H9 (cell line): ENCODE results near the gene PRMT2. TPM values are rescaled to one million over a fixed set of nuclear protein-coding genes. Genes with fewer than 3 reads are reported as not detected.

ENCODE experiments used
- DNase-seq: peaks from one replicate; pipeline ENCODE4 v3.0.0-alpha.2; 2017
- H2AFZ ChIP-seq: one replicate; pipeline ENCODE4 v1.6.1; 2013; ENCODE audit warnings: mild to moderate bottlenecking, low read length, control low read depth, moderate library complexity
- H2AK5ac ChIP-seq: 2 replicates; pipeline ENCODE4 v1.6.1; 2013; ENCODE audit warnings: low read length, control low read depth, mixed read lengths; ENCODE audit not compliant: insufficient read length
- H2BK120ac ChIP-seq: one replicate; pipeline ENCODE4 v1.6.1; 2013; ENCODE audit warnings: low read depth, mild to moderate bottlenecking, low read length, control low read depth, inconsistent platforms; ENCODE audit not compliant: poor library complexity, severe bottlenecking
- H2BK12ac ChIP-seq: 2 replicates; pipeline ENCODE4 v1.6.1; 2013; ENCODE audit warnings: low read length, control low read depth, mixed read lengths, low read depth; ENCODE audit not compliant: insufficient read length
- H2BK15ac ChIP-seq: 2 replicates; pipeline ENCODE4 v1.6.1; 2013; ENCODE audit warnings: low read depth, low read length, control low read depth
- H2BK20ac ChIP-seq: one replicate; pipeline ENCODE4 v1.6.1; 2013; ENCODE audit warnings: low read depth, mild to moderate bottlenecking, low read length, control low read depth, inconsistent platforms; ENCODE audit not compliant: poor library complexity, severe bottlenecking
- H2BK5ac ChIP-seq: 2 replicates; pipeline ENCODE4 v1.6.1; 2013; ENCODE audit warnings: low read length, control low read depth, mixed read lengths; ENCODE audit not compliant: insufficient read length
- H3K14ac ChIP-seq: 2 replicates; pipeline ENCODE4 v1.6.1; 2013; ENCODE audit warnings: low read length, control low read depth; ENCODE audit not compliant: insufficient read depth
- H3K18ac ChIP-seq: 2 replicates; pipeline ENCODE4 v1.6.1; 2013; ENCODE audit warnings: low read depth, mild to moderate bottlenecking, mixed read lengths, low read length, control low read depth; ENCODE audit not compliant: insufficient read length
- H3K23ac ChIP-seq: 2 replicates; pipeline ENCODE4 v1.6.1; 2013; ENCODE audit warnings: low read length, control low read depth, mixed read lengths, low read depth; ENCODE audit not compliant: insufficient read length
- H3K23me2 ChIP-seq: 2 replicates; pipeline ENCODE4 v1.6.1; 2013; ENCODE audit warnings: low read depth, mild to moderate bottlenecking, mixed read lengths, low read length, control low read depth; ENCODE audit not compliant: insufficient read length, poor library complexity, severe bottlenecking
- H3K27ac ChIP-seq: 2 replicates; pipeline ENCODE4 v1.5.1; 2013; ENCODE audit warnings: low read length, control low read depth, mixed read lengths, low read depth; ENCODE audit not compliant: insufficient read length
- H3K27me3 ChIP-seq: 2 replicates; pipeline ENCODE4 v1.6.1; 2013; ENCODE audit warnings: low read length, control low read depth, inconsistent platforms; ENCODE audit not compliant: insufficient read depth
- H3K4ac ChIP-seq: 2 replicates; pipeline ENCODE4 v1.6.1; 2013; ENCODE audit warnings: low read depth, mild to moderate bottlenecking, control low read depth, inconsistent platforms, low read length, moderate library complexity
- H3K4me1 ChIP-seq: 2 replicates; pipeline ENCODE4 v1.6.1; 2013; ENCODE audit warnings: low read length, control low read depth, inconsistent platforms; ENCODE audit not compliant: insufficient read depth
- H3K4me2 ChIP-seq: 2 replicates; pipeline ENCODE4 v1.6.1; 2013; ENCODE audit warnings: low read length, control low read depth, mixed read lengths; ENCODE audit not compliant: insufficient read length, insufficient read depth
- H3K56ac ChIP-seq: 2 replicates; pipeline ENCODE4 v1.6.1; 2013; ENCODE audit warnings: low read depth, mild to moderate bottlenecking, mixed read lengths, low read length, control low read depth; ENCODE audit not compliant: insufficient read length
- H3K79me1 ChIP-seq: 2 replicates; pipeline ENCODE4 v1.6.1; 2013; ENCODE audit warnings: low read depth, mild to moderate bottlenecking, moderate library complexity, low read length, control low read depth, inconsistent platforms; ENCODE audit not compliant: insufficient read depth, poor library complexity, severe bottlenecking
- H3K79me2 ChIP-seq: 2 replicates; pipeline ENCODE4 v1.6.1; 2013; ENCODE audit warnings: low read length, control low read depth, inconsistent platforms; ENCODE audit not compliant: insufficient read depth
- H3K9ac ChIP-seq: 2 replicates; pipeline ENCODE4 v1.6.1; 2013; ENCODE audit warnings: low read length, control low read depth, mixed read lengths; ENCODE audit not compliant: insufficient read length; ENCODE audit errors: extremely low read depth
- H3K9me3 ChIP-seq: one replicate; pipeline ENCODE4 v1.6.1; 2013; ENCODE audit warnings: low read depth, low read length, inconsistent platforms; ENCODE audit not compliant: control insufficient read depth
- H3T11ph ChIP-seq: one replicate; pipeline ENCODE4 v1.6.1; 2013; ENCODE audit warnings: mild to moderate bottlenecking, low read length, control low read depth, inconsistent platforms
- H4K20me1 ChIP-seq: one replicate; pipeline ENCODE4 v1.6.1; 2013; ENCODE audit not compliant: control insufficient read depth, insufficient read length, insufficient read depth
- H4K5ac ChIP-seq: 2 replicates; pipeline ENCODE4 v1.6.1; 2013; ENCODE audit warnings: low read depth, mild to moderate bottlenecking, mixed read lengths, low read length, control low read depth; ENCODE audit not compliant: insufficient read length
- H4K8ac ChIP-seq: replicated peaks from 2 replicates; pipeline ENCODE4 v1.6.1; 2013; ENCODE audit warnings: low read length, control low read depth, mixed read lengths, low read depth; ENCODE audit not compliant: insufficient read length
- H4K91ac ChIP-seq: 2 replicates; pipeline ENCODE4 v1.6.1; 2013; ENCODE audit warnings: low read depth, mild to moderate bottlenecking, moderate library complexity, mixed read lengths, low read length, control low read depth; ENCODE audit not compliant: insufficient read length
- H3K27ac Mint-ChIP-seq, 3 experiments: 2 replicates in 2 of 3; 3 replicates in 1 of 3; pipeline ENCODE4 v1.8.0; 2020 to 2021; ENCODE audit warnings: mixed read lengths in 3 of 3, mild to moderate bottlenecking in 1 of 3, moderate library complexity in 1 of 3
- H3K27me3 Mint-ChIP-seq: 2 replicates; pipeline ENCODE4 v1.8.0; 2021; ENCODE audit warnings: low read depth, mild to moderate bottlenecking, moderate library complexity, mixed read lengths
- H3K36me3 Mint-ChIP-seq, 3 experiments: 2 replicates in 2 of 3; 3 replicates in 1 of 3; pipeline ENCODE4 v1.8.0; 2020 to 2021; ENCODE audit warnings: low read depth in 3 of 3, mixed read lengths in 3 of 3; ENCODE audit not compliant: insufficient read depth in 1 of 3
- H3K4me1 Mint-ChIP-seq, 2 experiments: 2 replicates each; pipeline ENCODE4 v1.8.0; 2020; ENCODE audit warnings: mixed read lengths in 2 of 2
- H3K4me3 Mint-ChIP-seq, 2 experiments: 2 replicates in 1 of 2; 3 replicates in 1 of 2; pipeline ENCODE4 v1.8.0; 2020 to 2021; ENCODE audit warnings: mild to moderate bottlenecking in 2 of 2, mixed read lengths in 2 of 2, moderate library complexity in 1 of 2
- H3K9me3 Mint-ChIP-seq, 2 experiments: 2 replicates in 1 of 2; 3 replicates in 1 of 2; pipeline ENCODE4 v1.8.0; 2020; ENCODE audit warnings: mild to moderate bottlenecking in 2 of 2, mixed read lengths in 2 of 2, moderate library complexity in 1 of 2
- WGBS: extraction: QIAGEN DNeasy Blood & Tissue Kit; methylation state at CpG from one replicate; pipeline ENCODE4 v1.1.7; 2013; ENCODE audit warnings: missing lambda C conversion rate, low lambda C conversion rate, mixed read lengths; ENCODE audit not compliant: insufficient read length; ENCODE audit errors: extremely low coverage; 5-methylcytosine and 5-hydroxymethylcytosine counted together
- total RNA-seq: library from RNA; stranded (reverse); gene quantifications from 2 replicates; pipeline ENCODE4 v1.2.1, GENCODE V29; 2021
- TF ChIP-seq, protein P1 (sequence below): fragments of 200-600 bp; sonication (generic); conservative IDR thresholded peaks from 3 replicates; pipeline ENCODE4 v1.8.0; 2021; ENCODE audit warnings: antibody characterized with exemption, mild to moderate bottlenecking

PRMT2 gene
- total RNA-seq, 1 experiment from 2014 or later = 53.7 TPM

DNA sequence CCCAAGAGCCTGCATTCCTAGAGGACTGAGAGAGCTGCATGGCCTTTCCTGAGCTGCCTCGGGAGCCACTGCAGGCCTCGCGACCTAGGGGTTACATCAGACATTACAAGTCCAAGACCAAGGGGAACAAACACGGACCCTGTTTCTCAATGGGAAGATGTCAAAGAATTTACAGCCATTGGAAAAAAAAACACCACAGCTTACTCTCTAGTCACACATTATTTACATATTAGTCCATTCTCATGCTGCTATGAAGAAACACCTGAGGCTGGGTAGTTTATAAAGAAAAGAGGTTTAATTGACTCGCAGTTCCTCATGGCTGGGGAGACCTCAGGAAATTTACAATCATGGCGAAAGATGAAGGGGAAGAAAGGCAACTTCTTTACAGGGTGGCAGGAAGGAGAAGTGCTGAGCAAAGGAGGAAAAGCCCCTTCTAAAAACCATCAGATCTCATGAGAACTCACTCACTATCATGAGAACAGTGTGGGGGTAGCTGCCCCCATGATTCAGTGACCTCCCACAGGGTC is 8.4 kb upstream of the PRMT2 start:
- Histone ChIP-seq H3K27ac (no peak overlapping the region), H2AK5ac (no peak overlapping the region), H3K23me2 (no peaks in the 10 kb centered on the region), H3K14ac (no peak overlapping the region; the same call in 1 of the 2 replicates), H2BK20ac (no peak overlapping the region), H3K9me3 (peaks cover 7% of the 10 kb centered on the region), H4K5ac (no peak overlapping the region), H3K4me2 (no peak overlapping the region), H2BK12ac (no peak overlapping the region), H2BK5ac (no peak overlapping the region), H3K79me1 (no peaks in the 10 kb centered on the region), H2AFZ (no peak overlapping the region), H3K9ac (no peak overlapping the region), H2BK15ac (no peak overlapping the region), H3K27me3 (no peaks in the 10 kb centered on the region), H3K4ac (no peak overlapping the region), H3K79me2 (no peaks in the 10 kb centered on the region), H4K91ac (no peak overlapping the region), H3T11ph (no peak overlapping the region), H3K56ac (no peak overlapping the region), H2BK120ac (no peak overlapping the region), H3K23ac (no peak overlapping the region), H4K8ac (no peak overlapping the region), H4K20me1 (no peaks in the 10 kb centered on the region), H3K18ac (no peak overlapping the region), H3K4me1 (no peaks in the 10 kb centered on the region)
- DNase-seq = no peak
- Mint-ChIP-seq H3K27ac (peak overlapping the region in 1 of 3 experiments; percentile 41; a peak in 1 of 7 replicates), H3K4me1 (peaks cover 9 to 12% of the 10 kb centered on the region in 2 experiments), H3K36me3 (peaks cover 6 to 18% (median 11%) of the 10 kb centered on the region in 3 experiments), H3K27me3 (peaks cover 5% of the 10 kb centered on the region), H3K9me3 (peaks cover 16 to 23% of the 10 kb centered on the region in 2 experiments), H3K4me3 (no peak overlapping the region)
- TF ChIP-seq, protein P1, sequence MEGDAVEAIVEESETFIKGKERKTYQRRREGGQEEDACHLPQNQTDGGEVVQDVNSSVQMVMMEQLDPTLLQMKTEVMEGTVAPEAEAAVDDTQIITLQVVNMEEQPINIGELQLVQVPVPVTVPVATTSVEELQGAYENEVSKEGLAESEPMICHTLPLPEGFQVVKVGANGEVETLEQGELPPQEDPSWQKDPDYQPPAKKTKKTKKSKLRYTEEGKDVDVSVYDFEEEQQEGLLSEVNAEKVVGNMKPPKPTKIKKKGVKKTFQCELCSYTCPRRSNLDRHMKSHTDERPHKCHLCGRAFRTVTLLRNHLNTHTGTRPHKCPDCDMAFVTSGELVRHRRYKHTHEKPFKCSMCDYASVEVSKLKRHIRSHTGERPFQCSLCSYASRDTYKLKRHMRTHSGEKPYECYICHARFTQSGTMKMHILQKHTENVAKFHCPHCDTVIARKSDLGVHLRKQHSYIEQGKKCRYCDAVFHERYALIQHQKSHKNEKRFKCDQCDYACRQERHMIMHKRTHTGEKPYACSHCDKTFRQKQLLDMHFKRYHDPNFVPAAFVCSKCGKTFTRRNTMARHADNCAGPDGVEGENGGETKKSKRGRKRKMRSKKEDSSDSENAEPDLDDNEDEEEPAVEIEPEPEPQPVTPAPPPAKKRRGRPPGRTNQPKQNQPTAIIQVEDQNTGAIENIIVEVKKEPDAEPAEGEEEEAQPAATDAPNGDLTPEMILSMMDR = no peak
- WGBS = no CpG with 5 or more reads among the region's 6 CpGs
